ENCODE measurements around the gene CABLES2.

Gene CABLES2

DNA sequence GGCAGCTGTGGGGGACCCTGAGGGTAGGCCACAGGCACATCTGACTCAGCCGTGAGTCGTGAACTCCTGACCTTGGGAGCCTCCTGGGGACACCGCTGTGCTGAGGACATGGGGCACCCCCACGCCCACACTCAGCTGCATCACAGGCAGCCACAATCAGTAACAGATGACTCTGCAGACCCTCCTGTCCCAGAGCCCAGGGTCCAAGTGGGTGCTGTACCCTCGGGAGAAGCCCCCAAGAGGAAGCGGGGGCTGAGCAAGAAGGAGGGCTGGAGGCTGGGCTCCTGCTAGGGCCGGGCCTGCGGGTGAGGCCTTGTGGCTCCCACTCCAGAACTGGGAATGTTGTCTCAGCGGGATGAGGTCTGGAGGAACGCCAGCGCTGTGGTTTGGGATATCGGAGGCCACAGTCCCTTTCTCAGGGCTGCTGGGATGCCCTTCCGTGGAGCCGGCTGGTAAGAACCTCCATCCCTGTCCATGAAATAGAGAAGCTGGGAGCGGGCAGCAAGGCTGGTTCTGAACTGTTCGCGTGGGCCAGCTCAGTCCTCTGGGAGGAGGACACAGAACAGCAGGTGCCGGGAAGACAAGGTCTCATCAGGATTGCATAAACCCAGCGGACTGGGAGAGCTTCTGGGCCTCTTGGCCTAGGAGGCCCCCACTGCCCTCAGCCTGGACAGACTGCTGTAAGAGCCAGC is 36.8 kb downstream of the CABLES2 start:
- Histone ChIP-seq H3K4me3 (ENCODE audit: low read length) (no peak overlapping the region), H3K27me3 (replicated peaks; ENCODE audit: control insufficient read depth, insufficient read depth, low read length) (no peaks in the 10 kb centered on the region), H3K9ac (ENCODE audit: low read length) (no peak overlapping the region), H3K4me1 (ENCODE audit: control insufficient read depth, insufficient read depth, low read length) (peaks cover 41% of the 10 kb centered on the region), H3K36me3 (ENCODE audit: control insufficient read depth, insufficient read depth, low read length, severe bottlenecking) (no peaks in the 10 kb centered on the region), H3K9me3 (ENCODE audit: control insufficient read depth, low read length) (no peaks in the 10 kb centered on the region)
- peak; percentile 55 for DNase-seq (ENCODE audit: low read depth)

DNA sequence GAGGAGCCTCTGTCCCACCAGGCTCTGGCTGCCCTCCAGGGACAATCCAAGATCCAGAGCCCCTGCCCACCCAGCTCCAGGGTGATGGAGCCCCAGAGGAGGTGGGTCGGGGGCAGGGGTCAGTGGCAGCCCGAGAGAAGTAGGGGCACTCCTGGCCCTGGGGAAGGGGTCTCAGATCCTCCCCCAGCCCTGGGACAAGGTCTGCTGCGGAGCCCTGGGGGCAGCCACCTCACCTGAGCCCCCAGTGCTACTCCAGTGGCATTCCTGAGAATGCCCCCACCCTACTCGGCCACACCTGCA is 37.3 kb downstream of the CABLES2 start:
- H3K36me3 ChIP-seq (ENCODE audit: control insufficient read depth, insufficient read depth, low read length, severe bottlenecking): no peaks in the 10 kb centered on the region
- H3K9ac ChIP-seq (ENCODE audit: low read length): no peak overlapping the region
- no peaks in the 10 kb centered on the region for H3K27me3 ChIP-seq (replicated peaks; ENCODE audit: control insufficient read depth, insufficient read depth, low read length)
- no peaks in the 10 kb centered on the region for H3K9me3 ChIP-seq (ENCODE audit: control insufficient read depth, low read length)
- no peak for DNase-seq (ENCODE audit: low read depth)
- peaks cover 39% of the 10 kb centered on the region for H3K4me1 ChIP-seq (ENCODE audit: control insufficient read depth, insufficient read depth, low read length)
- H3K4me3 ChIP-seq (ENCODE audit: low read length): no peak overlapping the region

DNA sequence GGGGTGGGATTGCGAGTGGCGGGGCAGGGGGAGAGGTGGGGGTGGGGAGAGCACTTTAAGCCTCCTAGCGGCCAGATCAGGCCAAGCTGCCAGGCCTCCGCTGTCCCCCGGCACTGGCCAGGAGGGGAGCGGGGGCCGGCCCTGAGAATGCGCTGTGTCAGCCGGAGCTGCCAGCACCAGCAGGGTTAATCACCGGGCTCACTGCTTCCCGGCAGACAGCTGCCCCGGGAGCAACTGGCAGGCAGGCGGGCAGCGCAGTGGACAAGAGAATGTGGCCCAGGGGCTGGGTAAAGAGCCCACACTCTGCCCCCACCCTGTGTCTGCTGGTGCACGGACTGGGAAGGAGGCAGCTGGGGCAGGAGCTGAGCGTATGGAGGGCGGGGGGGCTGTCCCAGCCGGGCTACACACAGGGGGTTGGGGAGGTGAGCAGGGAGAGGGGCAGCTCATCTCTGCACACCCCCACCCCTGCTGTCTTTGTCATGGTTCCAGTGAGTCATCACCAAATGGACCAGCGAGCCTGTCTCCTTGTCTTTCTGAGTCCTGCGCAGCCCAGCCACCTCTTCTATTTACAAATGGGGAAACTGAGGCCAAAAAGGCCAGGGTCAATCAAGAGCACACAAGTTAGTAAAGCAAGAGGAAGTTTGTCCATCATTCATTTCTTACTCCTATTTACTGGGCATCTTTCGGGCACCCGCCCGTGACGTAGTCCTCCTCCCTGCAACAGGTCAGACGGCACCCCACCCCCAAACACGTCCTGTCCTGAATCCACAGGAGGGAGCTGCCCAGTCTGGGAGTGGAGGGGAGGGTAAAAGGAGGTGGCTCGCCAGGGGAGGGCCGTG is 37.9 kb downstream of the CABLES2 start:
- Histone ChIP-seq H3K36me3 (ENCODE audit: control insufficient read depth, insufficient read depth, low read length, severe bottlenecking) (no peaks in the 10 kb centered on the region), H3K9ac (ENCODE audit: low read length) (no peak overlapping the region), H3K4me3 (ENCODE audit: low read length) (no peak overlapping the region), H3K9me3 (ENCODE audit: control insufficient read depth, low read length) (no peaks in the 10 kb centered on the region), H3K27me3 (replicated peaks; ENCODE audit: control insufficient read depth, insufficient read depth, low read length) (no peaks in the 10 kb centered on the region), H3K4me1 (ENCODE audit: control insufficient read depth, insufficient read depth, low read length) (peaks cover 38% of the 10 kb centered on the region)
- DNase-seq (ENCODE audit: low read depth): peak; percentile 67

DNA sequence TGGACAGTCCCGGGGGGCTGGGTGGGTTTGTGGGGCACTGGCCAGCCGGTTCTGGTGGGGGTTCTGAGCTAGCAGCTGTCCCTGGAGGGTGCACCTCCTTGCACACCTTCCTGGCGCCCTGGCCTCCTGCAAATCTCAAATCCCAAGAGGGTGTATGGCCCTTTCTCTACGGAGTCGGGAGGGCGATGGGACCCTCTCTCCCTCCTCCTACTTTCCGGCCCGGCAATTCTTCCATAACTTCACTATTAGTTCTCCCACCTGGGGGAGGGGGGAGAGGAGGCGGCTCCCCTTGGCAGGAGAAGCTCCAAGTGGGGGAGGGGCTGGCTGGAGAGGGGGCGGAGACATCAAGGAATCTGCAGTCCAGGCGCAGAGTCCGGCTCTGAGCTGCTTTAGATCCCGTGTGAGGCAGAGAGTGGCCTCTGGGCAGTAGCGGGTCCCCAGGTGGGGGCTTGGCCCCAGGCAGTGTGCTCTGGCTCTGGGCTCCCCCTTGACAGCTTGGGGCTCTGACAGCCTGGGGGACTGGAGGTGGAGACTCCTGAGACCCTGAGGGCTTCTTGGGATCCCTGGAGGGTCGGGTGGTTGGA is 38.6 kb downstream of the CABLES2 start:
- peaks cover 38% of the 10 kb centered on the region for H3K4me1 ChIP-seq (ENCODE audit: control insufficient read depth, insufficient read depth, low read length)
- DNase-seq (ENCODE audit: low read depth): peak; percentile 55
- H3K9me3 ChIP-seq (ENCODE audit: control insufficient read depth, low read length): no peaks in the 10 kb centered on the region
- no peak overlapping the region for H3K9ac ChIP-seq (ENCODE audit: low read length)
- no peaks in the 10 kb centered on the region for H3K27me3 ChIP-seq (replicated peaks; ENCODE audit: control insufficient read depth, insufficient read depth, low read length)
- H3K4me3 ChIP-seq (ENCODE audit: low read length): no peak overlapping the region
- H3K36me3 ChIP-seq (ENCODE audit: control insufficient read depth, insufficient read depth, low read length, severe bottlenecking): no peaks in the 10 kb centered on the region

DNA sequence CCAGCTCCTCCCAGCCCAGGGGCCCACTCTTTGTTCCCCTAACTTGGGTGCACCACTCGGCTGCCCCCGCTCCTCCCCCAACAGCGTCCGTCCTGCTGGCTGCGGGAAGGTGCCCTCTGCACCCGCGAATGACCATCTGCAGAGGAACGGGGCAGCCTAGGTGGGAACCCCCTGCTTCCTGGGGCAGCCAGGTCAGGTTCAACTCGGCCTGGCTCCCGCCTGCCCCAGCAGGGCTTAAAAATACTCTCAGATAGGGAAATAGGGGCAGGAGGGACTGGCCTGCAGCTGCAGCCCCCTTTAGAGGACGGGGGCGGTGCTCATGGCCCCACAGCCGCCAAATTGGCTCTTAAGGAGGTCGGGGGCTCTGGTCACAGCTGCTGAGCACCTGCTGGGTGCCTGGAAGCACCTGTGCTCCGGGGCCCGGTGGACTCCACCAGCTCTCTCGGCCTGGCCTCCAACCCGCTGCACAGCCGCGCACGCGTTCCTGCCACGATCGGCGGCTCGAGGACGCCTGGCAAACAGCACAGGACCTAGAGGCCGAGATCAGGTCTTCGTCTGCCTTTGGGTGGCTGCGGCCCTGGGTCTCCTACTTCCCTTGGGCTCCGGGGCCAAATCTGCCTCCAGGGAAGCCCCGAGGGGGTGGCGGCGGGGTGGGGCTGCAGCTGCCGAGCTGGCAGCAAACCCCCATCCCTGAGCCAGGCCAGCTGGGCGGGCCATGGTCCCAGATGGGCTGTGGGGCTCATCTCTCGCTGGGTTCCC is 39.3 kb downstream of the CABLES2 start:
- no peaks in the 10 kb centered on the region for H3K36me3 ChIP-seq (ENCODE audit: control insufficient read depth, insufficient read depth, low read length, severe bottlenecking)
- H3K9ac ChIP-seq (ENCODE audit: low read length): no peak overlapping the region
- H3K27me3 ChIP-seq (replicated peaks; ENCODE audit: control insufficient read depth, insufficient read depth, low read length): no peaks in the 10 kb centered on the region
- H3K4me3 ChIP-seq (ENCODE audit: low read length): peak overlapping the region; percentile 33
- peaks cover 38% of the 10 kb centered on the region for H3K4me1 ChIP-seq (ENCODE audit: control insufficient read depth, insufficient read depth, low read length)
- H3K9me3 ChIP-seq (ENCODE audit: control insufficient read depth, low read length): no peaks in the 10 kb centered on the region
- no peak for DNase-seq (ENCODE audit: low read depth)

- Histone ChIP-seq H3K27me3 (replicated peaks; ENCODE audit: control insufficient read depth, insufficient read depth, low read length) (no peaks in the 10 kb centered on the region), H3K4me1 (ENCODE audit: control insufficient read depth, insufficient read depth, low read length) (peaks cover 38% of the 10 kb centered on the region), H3K36me3 (ENCODE audit: control insufficient read depth, insufficient read depth, low read length, severe bottlenecking) (no peaks in the 10 kb centered on the region), H3K4me3 (ENCODE audit: low read length) (peak within 1 kb of the TSS; percentile 76), H3K9ac (ENCODE audit: low read length) (peak within 1 kb of the TSS; percentile 68), H3K9me3 (ENCODE audit: control insufficient read depth, low read length) (no peaks in the 10 kb centered on the region)
- peak; percentile 83 for DNase-seq (ENCODE audit: low read depth)
Measured at GRCh38 chr20:62367136-62367632, 39.9 kb downstream of the CABLES2 start, which contains the start of gene LAMA5. TSS of gene LAMA5 (minus strand) at chr20:62367312. CDS start at chr20:62367245, 67 bp downstream.

DNA sequence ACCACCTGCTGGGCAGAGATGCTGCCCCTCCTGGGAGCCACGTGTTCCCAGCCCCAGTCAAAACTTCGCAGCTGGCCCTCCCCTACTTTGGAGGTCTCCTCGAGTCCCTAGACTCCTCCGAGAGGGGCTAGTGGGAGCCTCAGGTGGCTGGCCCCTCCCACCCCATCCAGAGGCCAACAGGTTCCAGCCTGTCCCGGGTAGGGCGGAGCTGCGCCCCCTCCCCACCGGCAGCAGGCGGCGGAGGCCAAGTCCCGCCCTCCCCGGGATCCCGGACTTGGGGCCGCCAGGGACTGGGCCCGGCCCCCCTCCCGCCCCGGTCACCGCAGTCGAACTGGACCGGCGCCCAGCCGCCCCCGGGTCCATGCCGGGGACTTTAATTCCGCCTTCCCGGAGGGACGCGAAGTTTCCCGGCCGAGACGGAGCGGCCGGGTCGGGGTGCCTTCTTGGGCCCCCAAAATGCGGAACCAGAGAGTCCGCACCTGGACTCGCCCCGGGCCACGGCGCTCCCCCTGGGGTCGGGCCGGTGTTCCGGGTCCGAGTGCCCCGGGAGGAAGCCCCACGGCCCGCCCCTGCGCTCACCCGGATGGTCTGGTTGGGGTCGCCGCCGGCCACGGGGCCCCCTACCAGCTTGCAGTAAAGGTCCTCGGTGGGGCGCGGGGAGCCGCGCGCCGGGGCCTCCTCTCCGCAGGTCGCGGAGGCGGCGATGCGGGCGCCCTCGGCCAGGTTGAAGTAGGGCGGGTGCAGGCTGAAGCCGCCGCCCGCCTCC is 40.5 kb downstream of the CABLES2 start:
- peaks cover 38% of the 10 kb centered on the region for H3K4me1 ChIP-seq (ENCODE audit: control insufficient read depth, insufficient read depth, low read length)
- DNase-seq (ENCODE audit: low read depth): peak; percentile 21
- no peaks in the 10 kb centered on the region for H3K27me3 ChIP-seq (replicated peaks; ENCODE audit: control insufficient read depth, insufficient read depth, low read length)
- no peaks in the 10 kb centered on the region for H3K36me3 ChIP-seq (ENCODE audit: control insufficient read depth, insufficient read depth, low read length, severe bottlenecking)
- no peaks in the 10 kb centered on the region for H3K9me3 ChIP-seq (ENCODE audit: control insufficient read depth, low read length)
- peak overlapping the region; percentile 76 for H3K4me3 ChIP-seq (ENCODE audit: low read length)
- H3K9ac ChIP-seq (ENCODE audit: low read length): peak overlapping the region; percentile 68

GRCh38 chr20:62365814-62366369 is 41.2 kb downstream of the CABLES2 start:
- H3K27me3 ChIP-seq (replicated peaks; ENCODE audit: control insufficient read depth, insufficient read depth, low read length): no peaks in the 10 kb centered on the region
- peak overlapping the region; percentile 76 for H3K4me3 ChIP-seq (ENCODE audit: low read length)
- H3K9me3 ChIP-seq (ENCODE audit: control insufficient read depth, low read length): no peaks in the 10 kb centered on the region
- no peak overlapping the region for H3K9ac ChIP-seq (ENCODE audit: low read length)
- peaks cover 36% of the 10 kb centered on the region for H3K4me1 ChIP-seq (ENCODE audit: control insufficient read depth, insufficient read depth, low read length)
- H3K36me3 ChIP-seq (ENCODE audit: control insufficient read depth, insufficient read depth, low read length, severe bottlenecking): no peaks in the 10 kb centered on the region
- no peak for DNase-seq (ENCODE audit: low read depth)

DNA sequence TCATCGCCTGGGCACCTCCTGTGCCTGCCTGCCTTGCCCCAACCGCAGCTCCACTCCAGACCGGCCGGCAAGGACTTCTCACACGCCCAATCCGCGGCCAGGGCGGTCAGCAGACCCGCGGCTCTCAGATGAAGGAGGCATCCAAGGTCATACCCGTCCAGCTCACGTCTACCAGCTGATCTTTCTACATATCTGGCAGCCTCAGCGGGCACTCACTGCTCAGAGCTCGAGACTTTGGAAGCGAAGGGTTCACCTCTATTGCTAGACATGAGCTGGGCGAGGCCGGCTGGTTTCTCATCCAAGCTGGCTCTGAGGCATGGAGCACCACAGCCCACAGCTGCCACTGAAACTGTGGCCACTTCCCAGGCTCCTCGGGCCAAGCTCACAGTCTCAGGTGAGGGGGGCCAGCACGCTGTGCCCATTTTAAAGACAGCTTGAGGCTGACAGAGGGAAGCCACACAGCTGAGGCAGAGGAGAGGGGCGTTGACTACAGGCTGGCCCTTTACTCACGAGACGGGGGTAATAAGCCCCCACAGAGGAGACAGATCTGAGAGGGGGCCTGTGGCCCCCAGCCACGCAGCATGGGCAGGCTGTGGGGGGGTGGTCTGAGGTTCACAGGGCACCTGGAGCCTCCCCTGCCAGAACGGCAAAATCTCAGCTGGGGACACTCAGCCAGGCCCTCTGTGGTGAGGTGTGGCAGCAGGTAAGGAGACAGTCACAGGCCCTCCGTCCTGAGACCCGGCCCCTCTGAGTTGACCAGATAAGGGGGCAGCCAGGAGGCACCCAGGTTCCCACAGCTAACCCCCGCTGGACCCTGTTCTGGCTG is 42.0 kb downstream of the CABLES2 start:
- Histone ChIP-seq H3K4me1 (ENCODE audit: control insufficient read depth, insufficient read depth, low read length) (peaks cover 28% of the 10 kb centered on the region), H3K4me3 (ENCODE audit: low read length) (no peak overlapping the region), H3K9me3 (ENCODE audit: control insufficient read depth, low read length) (no peaks in the 10 kb centered on the region), H3K36me3 (ENCODE audit: control insufficient read depth, insufficient read depth, low read length, severe bottlenecking) (no peaks in the 10 kb centered on the region), H3K27me3 (replicated peaks; ENCODE audit: control insufficient read depth, insufficient read depth, low read length) (no peaks in the 10 kb centered on the region), H3K9ac (ENCODE audit: low read length) (no peak overlapping the region)
- no peak for DNase-seq (ENCODE audit: low read depth)
